Stimulated activated CD8-positive, alpha-beta memory T cell treated with anti-CD3 and anti-CD28 coated beads, Interleukin-4, amount 100 ng/mL, for 1 hour (primary cell): ENCODE data around the gene ME3.

ENCODE experiments used
- DNase-seq, 2 donors: peaks; one replicate each; pipeline ENCODE4 v3.0.0-alpha.2; 2020; ENCODE audit warnings: low read depth in 2 of 2, low spot score in 1 of 2

ME3 gene

GRCh38 chr11:86693518-86693917, 21.1 kb upstream of the ME3 start:
- DNase-seq = no peak

- DNase-seq = no peak
These were observed 20.3 kb upstream of the ME3 start for GRCh38 chr11:86692746-86693145.

DNA sequence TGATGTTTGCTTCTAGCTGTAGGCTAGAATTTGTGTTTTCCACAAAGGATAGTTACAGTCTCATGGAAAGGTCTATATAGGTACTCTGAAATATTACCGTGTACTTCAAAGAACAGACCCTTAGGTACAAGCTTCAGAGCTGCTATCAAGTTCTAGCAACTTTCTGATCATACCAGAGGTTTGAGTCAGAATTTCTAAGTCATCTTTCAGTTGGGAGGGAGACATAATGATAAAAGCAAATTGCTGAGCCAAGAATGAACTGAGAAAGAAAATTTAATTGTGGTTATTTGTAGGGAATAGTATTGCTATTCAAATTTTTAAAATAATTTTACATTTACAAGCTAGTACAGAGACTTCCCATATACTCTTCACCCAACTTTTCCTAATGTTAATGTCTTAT, 19.9 kb upstream of the ME3 start:
- no peak for DNase-seq

- DNase-seq = no peak
These were observed 16.2 kb upstream of the ME3 start for GRCh38 chr11:86688398-86689179.

GRCh38 chr11:86687185-86687778, 14.9 kb upstream of the ME3 start:
- DNase-seq = no peak

DNA sequence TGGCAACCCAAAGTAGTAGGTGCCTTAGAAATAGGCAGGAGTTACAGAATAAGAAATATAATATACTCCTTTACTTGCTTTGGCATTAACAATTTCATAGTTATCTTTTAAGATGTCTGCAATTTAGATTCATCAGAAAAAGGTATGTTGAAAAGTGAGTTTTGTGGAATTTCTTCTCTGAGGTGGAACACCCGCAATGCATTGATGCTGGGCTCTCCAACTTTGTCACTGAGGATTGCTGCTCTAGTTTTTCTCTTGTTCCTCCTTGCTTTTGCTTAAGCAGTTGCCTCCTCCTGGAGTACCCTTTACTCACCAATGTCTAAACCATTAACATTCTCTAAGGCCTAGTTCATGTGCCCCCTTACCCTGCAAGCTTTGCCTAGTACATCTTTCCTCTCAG, 14.1 kb upstream of the ME3 start:
- DNase-seq = no peak

- no peak for DNase-seq
These were observed 9.0 kb upstream of the ME3 start for GRCh38 chr11:86681483-86681756.

GRCh38 chr11:86680716-86681482, 8.5 kb upstream of the ME3 start:
- no peak for DNase-seq

- DNase-seq = no peak
These were observed 6.4 kb upstream of the ME3 start for GRCh38 chr11:86678823-86679222.

DNA sequence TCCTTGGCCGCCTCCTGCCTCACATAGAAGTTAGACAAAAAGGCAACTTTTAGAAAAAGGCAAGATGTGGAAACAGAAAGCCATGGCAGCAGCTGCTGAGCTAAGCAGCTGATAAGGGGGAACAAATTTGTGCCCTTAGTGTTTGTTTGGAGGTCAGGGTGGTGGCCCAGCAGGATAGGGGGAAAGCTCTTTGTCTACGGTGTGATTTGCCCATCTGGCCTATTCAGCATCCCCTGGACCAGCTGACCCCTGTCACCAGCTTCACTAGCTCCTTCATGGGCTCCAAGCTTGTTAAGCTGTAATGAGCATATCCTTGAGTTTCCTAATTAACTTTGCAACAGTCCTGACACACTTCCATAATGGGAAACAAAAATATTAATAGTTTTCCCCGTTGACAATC, 5.9 kb upstream of the ME3 start:
- no peak for DNase-seq

DNA sequence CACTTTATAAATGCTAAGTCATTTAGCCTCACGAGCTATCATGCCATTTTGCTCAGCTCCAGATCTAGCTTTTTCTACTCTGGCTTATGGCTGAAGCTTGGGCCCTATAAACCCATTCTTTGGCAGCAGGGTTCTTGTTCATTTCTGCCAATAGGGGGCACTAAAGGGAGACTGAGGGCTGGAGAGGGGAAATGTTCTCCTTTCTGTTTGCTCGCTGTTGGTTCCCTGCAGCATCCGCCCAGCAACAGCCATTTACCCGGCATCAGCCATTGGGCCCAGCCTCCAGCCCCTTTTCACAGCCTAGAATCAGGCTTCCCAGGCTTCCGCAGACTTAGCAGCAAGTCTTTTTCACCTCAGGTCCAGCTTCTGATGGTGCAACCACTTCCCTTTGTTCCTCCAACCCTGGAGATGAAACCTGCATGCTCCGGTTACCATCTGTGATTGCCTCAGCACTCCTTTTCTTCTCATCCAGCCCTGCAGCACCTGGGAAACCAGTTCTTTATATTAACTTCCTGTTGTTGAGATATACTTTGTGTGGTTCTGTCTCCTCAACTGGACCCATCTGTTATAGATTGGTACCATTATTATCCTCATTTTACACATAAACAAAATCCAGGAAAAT, 4.2 kb upstream of the ME3 start:
- DNase-seq = no peak

- DNase-seq = no peak
These were observed 3.6 kb upstream of the ME3 start for GRCh38 chr11:86676010-86676409.

GRCh38 chr11:86675017-86675416, 2.6 kb upstream of the ME3 start:
- DNase-seq = no peak

GRCh38 chr11:86673872-86674750, 1.7 kb upstream of the ME3 start:
- DNase-seq = no peak

- no peak for DNase-seq
These were observed 833 bp upstream of the ME3 start for GRCh38 chr11:86673055-86673843.

DNA sequence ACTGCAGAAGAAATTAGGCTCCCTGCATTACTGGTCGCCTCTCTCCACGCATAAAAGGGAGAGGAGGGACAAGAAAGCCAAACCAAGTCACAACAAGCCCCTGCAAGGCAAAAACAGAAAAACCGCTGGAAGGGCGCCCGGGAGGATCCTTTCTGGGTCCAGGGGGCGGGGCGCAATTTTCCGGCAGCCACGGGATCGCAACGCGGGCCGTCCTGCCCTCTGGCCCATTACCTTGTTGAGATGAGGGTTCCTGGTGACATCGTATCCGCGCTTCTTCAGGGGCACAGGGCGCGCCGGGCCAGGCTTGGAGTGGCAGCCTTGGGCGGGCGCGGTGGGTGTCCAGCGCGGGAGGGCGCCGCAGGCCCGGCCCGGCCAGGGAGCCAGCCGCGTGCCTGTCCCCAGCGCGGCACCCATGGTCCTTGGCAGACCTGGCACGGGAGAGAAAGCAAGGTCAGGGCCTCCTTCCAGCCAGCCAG, 847 bp downstream of the ME3 start:
- no peak for DNase-seq

DNA sequence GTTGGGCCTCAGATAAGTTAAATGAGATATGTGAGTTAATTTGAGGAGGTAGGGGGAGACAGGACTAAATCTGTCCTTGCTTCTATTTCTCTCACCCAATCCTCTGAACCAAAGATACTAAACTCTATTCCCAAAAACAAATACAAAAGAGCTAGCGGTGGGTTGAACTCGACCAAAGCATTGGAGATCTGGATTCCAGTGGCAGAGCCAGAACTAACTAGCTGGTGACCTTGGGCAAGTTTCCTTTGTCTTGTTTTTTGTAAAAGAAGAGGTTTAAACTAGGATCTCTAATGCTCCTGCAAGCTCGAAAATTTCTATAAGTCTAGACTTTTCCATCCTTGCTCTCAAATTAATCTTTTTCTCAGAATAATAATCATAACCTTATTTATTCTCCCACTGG, 1.5 kb downstream of the ME3 start:
- DNase-seq = no peak

DNA sequence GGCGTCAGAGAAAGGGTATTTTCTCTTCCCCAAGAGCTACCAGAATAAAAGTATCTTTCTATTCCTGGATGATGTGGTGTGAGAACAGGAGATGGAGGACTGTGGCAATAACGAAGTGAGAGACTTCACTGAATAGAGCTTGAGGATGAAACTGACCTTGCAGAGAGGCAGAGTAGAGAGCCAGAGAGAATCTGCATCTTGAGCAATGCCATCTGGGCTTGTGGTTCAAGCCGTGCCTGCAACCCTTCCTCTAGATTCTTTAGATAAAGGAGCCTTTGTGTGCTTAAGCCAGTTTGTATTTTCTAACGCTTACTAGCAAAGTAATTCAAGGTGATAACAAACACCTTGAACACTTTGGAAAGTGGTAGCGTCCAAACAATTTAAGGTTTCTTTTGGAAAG, 2.2 kb downstream of the ME3 start:
- no peak for DNase-seq

- no peak for DNase-seq
These were observed 3.0 kb downstream of the ME3 start for GRCh38 chr11:86669424-86669823.

GRCh38 chr11:86668929-86669328, 3.5 kb downstream of the ME3 start:
- DNase-seq = no peak
